PC-9 (cell line): ENCODE measurements around the gene MASP2. TPM values are rescaled to one million over a fixed set of nuclear protein-coding genes. Genes with fewer than 3 reads are reported as not detected.

Source experiments
- BruUV-seq: library from RNA; stranded (reverse); fragments of 400-500 nt; replicated peaks from 2 replicates; lab custom pipeline; 2021; lab: Mats Ljungman, UMichigan
- CTCF ChIA-PET: fragments of 300-600 bp; sonication (Branson Sonifier 250); formaldehyde crosslinking; loops from one replicate; lab custom pipeline; 2022; ENCODE audit warnings: antibody characterized with exemption; lab: Charles Lee
- POLR2A ChIA-PET: fragments of 300-600 bp; sonication (Branson Sonifier 250); formaldehyde crosslinking; loops from one replicate; lab custom pipeline; 2022; ENCODE audit warnings: antibody characterized with exemption; ENCODE audit not compliant: unreplicated experiment; lab: Charles Lee
- DNase-seq, 2 experiments: peaks; one replicate each; pipeline versions ENCODE4 v3.0.0 to v3.0.0-alpha.2; 2015 to 2022; ENCODE audit warnings: mixed read lengths in 1 of 2
- H2AFZ ChIP-seq: fragments of 200-600 bp; sonication (generic); 2 replicates; pipeline ENCODE4 v1.8.1; 2017; ENCODE audit warnings: antibody characterized with exemption
- H3F3A ChIP-seq: fragments of 200-600 bp; sonication (generic); 2 replicates; pipeline ENCODE4 v1.8.1; 2017; ENCODE audit warnings: antibody characterized with exemption, mild to moderate bottlenecking, low read depth; ENCODE audit not compliant: insufficient read depth
- H3K27ac ChIP-seq: fragments of 200-600 bp; sonication (generic); 2 replicates; pipeline ENCODE4 v1.6.1; 2016; ENCODE audit warnings: mixed run types
- H3K27me3 ChIP-seq: fragments of 200-600 bp; sonication (generic); 2 replicates; pipeline ENCODE4 v1.6.1; 2016; ENCODE audit warnings: low read depth, mixed run types; ENCODE audit not compliant: insufficient read depth
- H3K36me3 ChIP-seq: fragments of 200-600 bp; sonication (generic); 2 replicates; pipeline ENCODE4 v1.6.1; 2016; ENCODE audit warnings: low read depth, mixed run types
- H3K4me1 ChIP-seq: fragments of 200-600 bp; sonication (generic); replicated peaks from 2 replicates; pipeline ENCODE4 v1.6.1; 2016; ENCODE audit warnings: mixed run types; ENCODE audit not compliant: insufficient read depth
- H3K4me2 ChIP-seq: fragments of 200-600 bp; sonication (generic); 2 replicates; pipeline ENCODE4 v1.6.1; 2017; ENCODE audit warnings: mixed run types
- H3K4me3 ChIP-seq: fragments of 200-600 bp; sonication (generic); 2 replicates; pipeline ENCODE4 v1.6.1; 2016; ENCODE audit warnings: mixed run types
- H3K79me2 ChIP-seq: fragments of 200-600 bp; sonication (generic); 2 replicates; pipeline ENCODE4 v1.6.1; 2017; ENCODE audit warnings: low read depth, mixed run types
- H3K9me2 ChIP-seq: fragments of 200-600 bp; sonication (generic); 2 replicates; pipeline ENCODE4 v1.8.1; 2017; ENCODE audit warnings: mild to moderate bottlenecking; ENCODE audit not compliant: insufficient read depth
- H3K9me3 ChIP-seq: fragments of 200-600 bp; sonication (generic); 2 replicates; pipeline ENCODE4 v1.8.1; 2016; ENCODE audit warnings: low read depth; ENCODE audit not compliant: insufficient read depth
- H4K20me1 ChIP-seq: fragments of 200-600 bp; sonication (generic); 2 replicates; pipeline ENCODE4 v1.8.1; 2017; ENCODE audit not compliant: insufficient read depth
- CTCF ChIP-seq: fragments of 200-600 bp; sonication (generic); conservative IDR thresholded peaks from 2 replicates; pipeline ENCODE4 v1.6.1; 2017; ENCODE audit warnings: mixed run types, antibody characterized with exemption, mild to moderate bottlenecking, moderate library complexity
- EZH2 ChIP-seq: fragments of 200-600 bp; sonication (generic); IDR thresholded peaks from 2 replicates; pipeline ENCODE4 v1.8.0; 2017; ENCODE audit warnings: antibody characterized with exemption, low read depth
- intact Hi-C: fragments of 100-400 bp; cut with micrococcal nuclease; formaldehyde crosslinking; loops from one replicate; pipeline ENCODE4 v1.10.0; 2022; ENCODE audit not compliant: unreplicated experiment
- total RNA-seq: library from RNA; stranded (reverse); gene quantifications from 2 replicates; pipeline ENCODE4 v1.2.3, GENCODE V29; 2021

Gene MASP2
- total RNA-seq, 1 experiment from 2014 or later: not detected

DNA sequence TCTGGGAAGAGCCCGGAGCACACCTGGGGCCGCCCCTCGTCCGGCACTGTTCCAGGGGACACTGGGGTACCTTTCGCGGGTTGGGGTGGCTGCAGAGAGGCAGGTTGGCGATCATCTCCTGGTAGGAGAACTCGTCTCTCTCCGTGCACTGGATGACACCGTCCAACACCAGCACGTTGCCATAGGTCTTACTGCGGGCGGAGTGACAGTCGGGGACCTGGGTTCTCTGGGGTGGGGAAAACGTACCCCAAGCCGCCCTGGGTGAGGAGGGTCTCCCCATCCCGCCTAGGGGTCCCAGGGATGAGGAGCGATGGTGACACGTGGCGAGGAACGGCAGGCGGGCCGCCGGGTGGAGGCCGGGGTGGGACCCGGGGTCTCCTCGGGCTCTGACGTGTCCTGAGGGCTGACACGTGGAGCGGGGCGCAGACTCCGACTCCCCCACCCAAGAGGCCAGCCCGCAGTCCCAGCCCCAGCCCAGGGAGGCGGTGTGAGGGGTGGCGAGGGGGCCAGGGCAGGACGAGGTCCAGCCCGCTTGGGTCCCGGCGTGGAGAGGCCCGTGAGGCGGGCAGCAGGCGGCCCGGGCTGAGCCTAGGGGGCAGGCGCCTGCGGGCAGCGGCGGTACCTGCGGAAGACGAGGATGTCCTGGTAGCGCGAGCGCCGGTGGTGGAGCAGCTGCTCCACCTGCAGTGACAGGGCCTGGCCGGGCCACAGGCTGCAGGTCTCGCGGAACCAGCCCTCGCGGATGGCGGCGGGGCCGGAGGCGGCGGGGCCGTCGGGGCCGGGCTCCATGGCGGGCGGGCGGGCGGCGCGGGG lies 12.3 kb upstream of the MASP2 start:
- no peaks in the 10 kb centered on the region for H3K9me2 ChIP-seq
- peaks cover 14% of the 10 kb centered on the region for H3K79me2 ChIP-seq
- peak overlapping the region; percentile 82 for H3K4me2 ChIP-seq
- DNase-seq: no peak
- no TSS peak for BruUV-seq
- no peaks in the 10 kb centered on the region for H3K4me1 ChIP-seq
- POLR2A ChIA-PET: no interaction called here
- no peaks in the 10 kb centered on the region for H3K36me3 ChIP-seq
- H3K4me3 ChIP-seq: peak overlapping the region; percentile 75
- no peak for TF ChIP-seq CTCF
- no peak for TF ChIP-seq EZH2
- H3F3A ChIP-seq: no peaks in the 10 kb centered on the region
- intact Hi-C loops: no loop called here
- no peak overlapping the region for H3K27ac ChIP-seq
- no peaks in the 10 kb centered on the region for H4K20me1 ChIP-seq
- peak overlapping the region; percentile 70 for H2AFZ ChIP-seq
- CTCF ChIA-PET: no interaction called here
- no peaks in the 10 kb centered on the region for H3K27me3 ChIP-seq
- no peaks in the 10 kb centered on the region for H3K9me3 ChIP-seq

DNA sequence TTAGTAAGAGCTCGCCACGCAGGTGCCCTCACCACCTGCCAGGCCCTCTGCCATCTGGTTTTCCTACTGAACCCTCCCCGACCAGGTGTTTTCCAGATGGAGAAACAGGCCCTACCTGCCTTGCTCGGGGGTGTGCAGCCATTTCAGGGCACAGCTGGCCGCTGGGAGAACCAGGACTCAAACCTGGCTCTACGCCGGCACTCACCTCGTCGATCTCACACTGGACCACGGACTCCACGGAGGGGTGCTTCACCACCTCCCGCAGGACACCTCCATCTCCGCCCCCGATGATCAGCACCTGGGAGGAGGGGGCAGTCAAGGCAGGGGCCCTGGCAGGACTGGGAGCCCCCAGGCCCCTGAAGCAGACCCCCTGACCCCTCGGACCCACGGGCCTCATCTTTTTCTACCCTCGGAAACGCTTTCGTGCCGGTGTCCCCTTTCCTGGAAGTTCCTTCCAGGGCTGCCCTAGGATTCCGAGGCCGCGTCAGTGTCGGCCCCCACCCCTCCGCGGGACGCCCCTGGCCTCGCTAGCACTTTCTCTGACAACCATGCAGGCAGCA lies 11.6 kb upstream of the MASP2 start:
- TF ChIP-seq EZH2 (no peak), CTCF (no peak)
- H3K27ac ChIP-seq: no peak overlapping the region
- H3K79me2 ChIP-seq: peaks cover 14% of the 10 kb centered on the region
- no peaks in the 10 kb centered on the region for H3K9me3 ChIP-seq
- no peaks in the 10 kb centered on the region for H3K9me2 ChIP-seq
- ChIA-PET POLR2A (no interaction called here), CTCF (no interaction called here)
- H3K27me3 ChIP-seq: no peaks in the 10 kb centered on the region
- no peaks in the 10 kb centered on the region for H4K20me1 ChIP-seq
- H2AFZ ChIP-seq: peak overlapping the region; percentile 70
- H3K4me3 ChIP-seq: peak overlapping the region; percentile 75
- H3K4me2 ChIP-seq: peak overlapping the region; percentile 82
- H3F3A ChIP-seq: no peaks in the 10 kb centered on the region
- BruUV-seq: no TSS peak
- no peaks in the 10 kb centered on the region for H3K4me1 ChIP-seq
- intact Hi-C loops: no loop called here
- H3K36me3 ChIP-seq: no peaks in the 10 kb centered on the region
- DNase-seq: no peak

GRCh38 chr1:11058026-11058425 lies 11.0 kb upstream of the MASP2 start:
- H3K36me3 ChIP-seq: no peaks in the 10 kb centered on the region
- ChIA-PET CTCF (interaction anchor here (0.7 kb wide), 1 partner anchor 709 kb away, joined by 3 read pairs; no protein-coding TSS in a partner anchor), POLR2A (no interaction called here)
- TF ChIP-seq EZH2 (no peak), CTCF (no peak)
- no peaks in the 10 kb centered on the region for H4K20me1 ChIP-seq
- H3K4me2 ChIP-seq: peak overlapping the region; percentile 82; the same call in 1 of the 2 replicates
- H3K4me3 ChIP-seq: no peak overlapping the region; the same call in 1 of the 2 replicates
- H3F3A ChIP-seq: no peaks in the 10 kb centered on the region
- peaks cover 14% of the 10 kb centered on the region for H3K79me2 ChIP-seq
- no peak overlapping the region for H2AFZ ChIP-seq
- DNase-seq: no peak
- no peak overlapping the region for H3K27ac ChIP-seq
- H3K27me3 ChIP-seq: no peaks in the 10 kb centered on the region
- BruUV-seq: no TSS peak
- no peaks in the 10 kb centered on the region for H3K9me2 ChIP-seq
- intact Hi-C loops: no loop called here
- no peaks in the 10 kb centered on the region for H3K4me1 ChIP-seq
- no peaks in the 10 kb centered on the region for H3K9me3 ChIP-seq
